Spleen (tissue), 7 donors: Measurements from ENCODE around the gene DUSP11.

Experiments used
- CTCF ChIP-seq, 11 experiments: fragments of 200-600 bp in 7 of 11; fragments of 450-650 bp in 4 of 11; sonication (generic) in 4 of 11; IDR thresholded peaks in 8 of 11; conservative IDR thresholded peaks in 3 of 11; 1 replicate in 7 of 11; 2 replicates in 4 of 11; pipeline versions ENCODE4 v1.4.0 to v1.8.0; 2016 to 2021; ENCODE audit warnings: antibody characterized with exemption in 11 of 11, inconsistent platforms in 4 of 11, mild to moderate bottlenecking in 1 of 11
- POLR2AphosphoS5 ChIP-seq, 3 donors: sonication (generic); formaldehyde crosslinking; IDR thresholded peaks; one replicate each; pipeline ENCODE4 v1.5.1; 2017; ENCODE audit warnings: antibody characterized with exemption in 3 of 3
- donor health status: DM: no; HTN: no; CAD: no; lungs with moderate emphysema.
- donor health status: DM: no; HTN: no; CAD: no.
- donor health status: DM: no; HTN: no; CAD: no.

GRCh38 chr2:73823416-73823815, 43.5 kb upstream of the DUSP11 start:
- no peak for TF ChIP-seq CTCF (IDR thresholded peaks at IDR 0.05 in 8 of 11, conservative IDR thresholded peaks at IDR 0.05 in 3 of 11)
- no peak for TF ChIP-seq POLR2AphosphoS5 (IDR thresholded peaks at IDR 0.05)
